Neural cell (in vitro differentiated cells): ENCODE data around the gene CRK. TPM values are rescaled to one million over a fixed set of nuclear protein-coding genes. Genes with fewer than 3 reads are reported as not detected.

Source experiments
- H2AFZ ChIP-seq: fragments of 200-600, 300-800 bp; sonication (generic), shearing (Covaris generic); 2 replicates; pipeline ENCODE4 v1.6.0; 2014; ENCODE audit warnings: low read depth, mild to moderate bottlenecking, antibody characterized with exemption, low read length, moderate library complexity
- H3F3A ChIP-seq: fragments of 200-600 bp; shearing (Covaris generic); 2 replicates; pipeline ENCODE4 v1.6.1; 2016; ENCODE audit warnings: mild to moderate bottlenecking, moderate library complexity, mixed read lengths, antibody characterized with exemption, low read length; ENCODE audit not compliant: insufficient read depth, poor library complexity, severe bottlenecking
- H3K27ac ChIP-seq: fragments of 200-600, 300-800 bp; sonication (generic), shearing (Covaris generic); 2 replicates; pipeline ENCODE4 v1.5.1; 2014; ENCODE audit warnings: mild to moderate bottlenecking, low read length, moderate library complexity
- H3K27me3 ChIP-seq: fragments of 300-800, 200-600 bp; sonication (generic), shearing (Covaris generic); 2 replicates; pipeline ENCODE4 v1.6.0; 2014; ENCODE audit warnings: mild to moderate bottlenecking, low read depth, low read length, moderate library complexity; ENCODE audit not compliant: insufficient read depth
- H3K36me3 ChIP-seq: fragments of 300-800, 200-600 bp; sonication (generic), shearing (Covaris generic); 2 replicates; pipeline ENCODE4 v1.5.1; 2014; ENCODE audit warnings: mild to moderate bottlenecking, antibody characterized with exemption, low read length, moderate library complexity; ENCODE audit not compliant: insufficient read depth
- H3K4me2 ChIP-seq: fragments of 300-800, 200-600 bp; sonication (generic), shearing (Covaris generic); 2 replicates; pipeline ENCODE4 v1.6.0; 2014; ENCODE audit warnings: mild to moderate bottlenecking, low read length
- H3K4me3 ChIP-seq: fragments of 300-800, 200-600 bp; sonication (generic), shearing (Covaris generic); 2 replicates; pipeline ENCODE4 v1.5.1; 2014; ENCODE audit warnings: mild to moderate bottlenecking, low read length, moderate library complexity
- H3K79me2 ChIP-seq: fragments of 200-600 bp; shearing (Covaris generic); replicated peaks from 2 replicates; pipeline ENCODE4 v1.6.0; 2014; ENCODE audit warnings: mild to moderate bottlenecking, low read length, moderate library complexity; ENCODE audit not compliant: insufficient read depth
- H3K9ac ChIP-seq: fragments of 300-800, 200-600 bp; sonication (generic), shearing (Covaris generic); 2 replicates; pipeline ENCODE4 v1.6.1; 2016; ENCODE audit warnings: mild to moderate bottlenecking, low read length, mixed read lengths
- H3K9me2 ChIP-seq: fragments of 200-600 bp; shearing (Covaris generic); 2 replicates; pipeline ENCODE4 v1.6.1; 2016; ENCODE audit warnings: mild to moderate bottlenecking, low read length, mixed read lengths; ENCODE audit not compliant: insufficient read depth
- H3K9me3 ChIP-seq: fragments of 200-600, 300-800 bp; sonication (generic), shearing (Covaris generic); 2 replicates; pipeline ENCODE4 v1.6.1; 2016; ENCODE audit warnings: mild to moderate bottlenecking, mixed run types, low read length, moderate library complexity, mixed read lengths
- H4K20me1 ChIP-seq: fragments of 200-600 bp; shearing (Covaris generic); 2 replicates; pipeline ENCODE4 v1.6.1; 2016; ENCODE audit warnings: mild to moderate bottlenecking, mixed run types; ENCODE audit not compliant: insufficient read depth
- CTCF ChIP-seq: fragments of 450-650 bp; IDR thresholded peaks from 2 replicates; pipeline ENCODE4 v1.5.1; 2014; ENCODE audit warnings: antibody characterized with exemption, mild to moderate bottlenecking, moderate library complexity; ENCODE audit not compliant: poor library complexity, severe bottlenecking
- EP300 ChIP-seq: fragments of 450-650 bp; conservative IDR thresholded peaks from 2 replicates; pipeline ENCODE4 v1.6.1; 2014; ENCODE audit warnings: antibody characterized with exemption, mild to moderate bottlenecking, moderate library complexity; ENCODE audit not compliant: poor library complexity, severe bottlenecking
- EZH2 ChIP-seq: fragments of 200-600, 300-800 bp; shearing (Covaris generic), sonication (generic); IDR thresholded peaks from 2 replicates; pipeline ENCODE4 v1.6.1; 2014; ENCODE audit warnings: antibody characterized with exemption, low read length, borderline replicate concordance, mild to moderate bottlenecking; ENCODE audit not compliant: insufficient read depth, poor library complexity, severe bottlenecking
- MXI1 ChIP-seq: fragments of 450-650 bp; conservative IDR thresholded peaks from 2 replicates; pipeline ENCODE4 v1.6.1; 2014; ENCODE audit warnings: antibody characterized with exemption, mild to moderate bottlenecking; ENCODE audit not compliant: poor library complexity, severe bottlenecking
- POLR2AphosphoS5 ChIP-seq: IDR thresholded peaks from 2 replicates; pipeline ENCODE4 v1.6.1; 2012
- RAD21 ChIP-seq: fragments of 450-650 bp; conservative IDR thresholded peaks from 2 replicates; pipeline ENCODE4 v1.6.1; 2014; ENCODE audit warnings: antibody characterized with exemption, mild to moderate bottlenecking, moderate library complexity
- REST ChIP-seq: IDR thresholded peaks from 2 replicates; pipeline ENCODE4 v1.6.1; 2012; ENCODE audit warnings: borderline replicate concordance
- SMC3 ChIP-seq: fragments of 450-650 bp; conservative IDR thresholded peaks from 2 replicates; pipeline ENCODE4 v1.6.1; 2014; ENCODE audit warnings: antibody characterized with exemption, mild to moderate bottlenecking, moderate library complexity; ENCODE audit not compliant: poor library complexity
- TAF1 ChIP-seq: IDR thresholded peaks from 2 replicates; pipeline ENCODE4 v1.6.1; 2012; ENCODE audit warnings: low read depth
- polyA plus RNA-seq: library from polyadenylated mRNA; depleted of rRNA; stranded (reverse); fragments of >200 nt; gene quantifications from 2 replicates; pipeline ENCODE4 v1.2.3, GENCODE V29; 2014

The CRK gene
- polyA plus RNA-seq, 1 donor from 2014 or later: 111 TPM

GRCh38 chr17:1497831-1498230 lies 41.8 kb upstream of the CRK start:
- TF ChIP-seq MXI1 (no peak), CTCF (no peak), RAD21 (no peak), EP300 (no peak), POLR2AphosphoS5 (no peak), REST (no peak), EZH2 (no peak), TAF1 (no peak), SMC3 (no peak)
- H2AFZ ChIP-seq: no peak overlapping the region
- no peak overlapping the region for H3K4me2 ChIP-seq
- no peaks in the 10 kb centered on the region for H3K36me3 ChIP-seq
- H3K27me3 ChIP-seq: no peaks in the 10 kb centered on the region
- no peak overlapping the region for H3K4me3 ChIP-seq
- no peaks in the 10 kb centered on the region for H3K9me3 ChIP-seq
- H3K27ac ChIP-seq: no peak overlapping the region
- H4K20me1 ChIP-seq: no peaks in the 10 kb centered on the region
- no peaks in the 10 kb centered on the region for H3K79me2 ChIP-seq
- H3K9me2 ChIP-seq: no peaks in the 10 kb centered on the region
- no peak overlapping the region for H3K9ac ChIP-seq
- H3F3A ChIP-seq: no peaks in the 10 kb centered on the region

- no peaks in the 10 kb centered on the region for H3K27me3 ChIP-seq
- TF ChIP-seq POLR2AphosphoS5 (no peak), MXI1 (no peak), TAF1 (no peak), REST (no peak), EZH2 (no peak), EP300 (no peak), RAD21 (no peak), CTCF (no peak)
- no peaks in the 10 kb centered on the region for H3F3A ChIP-seq
- H3K36me3 ChIP-seq: no peaks in the 10 kb centered on the region
- no peak overlapping the region for H3K27ac ChIP-seq
- no peak overlapping the region for H2AFZ ChIP-seq
- H4K20me1 ChIP-seq: no peaks in the 10 kb centered on the region
- no peaks in the 10 kb centered on the region for H3K9me2 ChIP-seq
- no peak overlapping the region for H3K9ac ChIP-seq
- no peaks in the 10 kb centered on the region for H3K9me3 ChIP-seq
- no peaks in the 10 kb centered on the region for H3K79me2 ChIP-seq
- no peak overlapping the region for H3K4me3 ChIP-seq
- no peak overlapping the region for H3K4me2 ChIP-seq
Observed at GRCh38 chr17:1496869-1497268, 40.8 kb upstream of the CRK start.
